Lung (tissue), 12 donors: ENCODE data around the gene STX16. TPM values are rescaled to one million over a fixed set of nuclear protein-coding genes. Genes with fewer than 3 reads are reported as not detected.

Experiments used
- ATAC-seq: fragments of 200-7000 bp; cut with Tn5 transposase; one replicate; pipeline ENCODE4 v1.9.1; 2020; ENCODE audit warnings: moderate number of reproducible peaks; ENCODE audit not compliant: insufficient read depth, low FRiP score
- DNase-seq, 3 donors: peaks; one replicate each; pipeline ENCODE4 v3.0.0-alpha.2; 2013 to 2017
- H3K27ac ChIP-seq, 2 donors: one replicate each; pipeline ENCODE4 v1.5.1; 2013; ENCODE audit warnings: mild to moderate bottlenecking in 2 of 2, moderate library complexity in 2 of 2, control low read depth in 1 of 2, inconsistent platforms in 1 of 2, low read depth in 1 of 2, low read length in 1 of 2
- H3K27me3 ChIP-seq, 3 donors: one replicate each; pipeline ENCODE4 v1.5.1; 2013; ENCODE audit warnings: low read length in 2 of 3; ENCODE audit not compliant: control insufficient read depth in 3 of 3, insufficient read depth in 3 of 3
- H3K36me3 ChIP-seq, 4 donors: one replicate each; pipeline ENCODE4 v1.5.1; 2013; ENCODE audit warnings: low read length in 4 of 4, mild to moderate bottlenecking in 1 of 4, moderate library complexity in 1 of 4; ENCODE audit not compliant: control insufficient read depth in 4 of 4, insufficient read depth in 4 of 4
- H3K4me1 ChIP-seq, 5 donors: one replicate each; pipeline ENCODE4 v1.5.1; 2013; ENCODE audit warnings: low read length in 5 of 5, mild to moderate bottlenecking in 2 of 5, moderate library complexity in 1 of 5; ENCODE audit not compliant: control insufficient read depth in 5 of 5, insufficient read depth in 5 of 5
- H3K4me3 ChIP-seq: one replicate; pipeline ENCODE4 v1.5.1; 2013; ENCODE audit warnings: mild to moderate bottlenecking, control low read depth, moderate library complexity
- H3K9ac ChIP-seq, 2 donors: one replicate each; pipeline ENCODE4 v1.5.1; 2013; ENCODE audit warnings: low read length in 2 of 2, control low read depth in 1 of 2; ENCODE audit not compliant: insufficient read depth in 1 of 2
- H3K9me3 ChIP-seq, 4 donors: one replicate each; pipeline ENCODE4 v1.5.1; 2013; ENCODE audit warnings: low read length in 3 of 4, mild to moderate bottlenecking in 1 of 4, moderate library complexity in 1 of 4; ENCODE audit not compliant: control insufficient read depth in 4 of 4, insufficient read depth in 3 of 4
- WGBS, 2 donors: extraction: QIAGEN DNeasy Blood & Tissue Kit; methylation state at CpG; one replicate each; pipeline ENCODE4 v1.1.7; 2013; 5-methylcytosine and 5-hydroxymethylcytosine counted together
- polyA plus RNA-seq, 2 donors: library from polyadenylated mRNA; stranded (reverse); fragments of 200-250 nt; gene quantifications; one replicate each; pipeline ENCODE4 v1.2.1, GENCODE V29; 2013
- total RNA-seq, 2 donors: library from RNA; depleted of rRNA in 1 of 2; stranded (reverse); fragments of >200 nt in 1 of 2; gene quantifications; one replicate each; pipeline ENCODE4 v1.2.1, GENCODE V29; 2014 to 2021
- TF ChIP-seq, protein P1 (sequence below): IDR thresholded peaks from 2 replicates; pipeline ENCODE4 v1.5.1; 2012; ENCODE audit warnings: mild to moderate bottlenecking; ENCODE audit errors: control extremely low read depth, extremely low read depth
- donor health status: control.
- donor health status: control.
- donor health status: Bipolar disorder and iron deficiency.
- donor health status: healthy.
- donor health status: DM: yes; HTN: yes; CAD: no.

The STX16 gene
- total and polyA plus RNA-seq, 4 donors = 37.1 to 85.2 (median 46.9) TPM

DNA sequence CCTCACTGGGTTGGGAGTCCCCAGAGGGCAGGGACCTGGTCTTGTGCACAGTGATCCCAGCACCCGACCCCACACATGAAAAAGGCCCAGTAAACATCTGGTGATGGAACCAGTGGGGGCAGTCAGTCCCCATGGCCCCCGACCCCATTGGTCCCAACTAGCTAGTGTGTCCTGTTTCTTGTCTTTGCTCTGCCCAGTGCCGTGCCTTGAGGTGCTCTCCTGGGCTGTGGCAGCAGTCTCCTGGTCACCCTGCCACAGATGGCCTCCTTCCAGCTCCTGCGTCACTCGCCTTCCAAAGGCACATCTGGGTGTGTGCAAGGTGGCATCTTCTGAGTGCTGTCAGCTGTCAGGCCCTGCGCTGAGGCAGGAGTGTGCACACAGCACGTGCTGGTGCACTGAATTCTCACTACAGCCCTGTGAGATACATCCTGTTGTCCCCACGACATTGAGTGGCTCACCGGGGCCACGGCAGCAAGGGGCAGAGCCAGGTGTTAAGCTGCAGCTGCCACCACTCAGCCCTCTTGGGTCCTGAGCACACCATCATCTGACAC is 45.4 kb downstream of the STX16 start:
- Histone ChIP-seq H3K27ac (no peak overlapping the region), H3K36me3 (peaks cover 2 to 43% (median 24%) of the 10 kb centered on the region in 4 donors), H3K27me3 (peaks cover 0 to 2% (median 0%) of the 10 kb centered on the region in 3 donors), H3K4me1 (peaks cover 0 to 27% (median 13%) of the 10 kb centered on the region in 5 donors), H3K9ac (no peak overlapping the region), H3K9me3 (peaks cover 0 to 4% (median 0%) of the 10 kb centered on the region in 4 donors), H3K4me3 (no peak overlapping the region)
- DNase-seq (peak in 1 of 3 donors; percentile 8), ATAC-seq (no peak)
- WGBS, 2 donors = 94% methylated on average over 10 of the region's 10 CpGs
- TF ChIP-seq, protein P1, sequence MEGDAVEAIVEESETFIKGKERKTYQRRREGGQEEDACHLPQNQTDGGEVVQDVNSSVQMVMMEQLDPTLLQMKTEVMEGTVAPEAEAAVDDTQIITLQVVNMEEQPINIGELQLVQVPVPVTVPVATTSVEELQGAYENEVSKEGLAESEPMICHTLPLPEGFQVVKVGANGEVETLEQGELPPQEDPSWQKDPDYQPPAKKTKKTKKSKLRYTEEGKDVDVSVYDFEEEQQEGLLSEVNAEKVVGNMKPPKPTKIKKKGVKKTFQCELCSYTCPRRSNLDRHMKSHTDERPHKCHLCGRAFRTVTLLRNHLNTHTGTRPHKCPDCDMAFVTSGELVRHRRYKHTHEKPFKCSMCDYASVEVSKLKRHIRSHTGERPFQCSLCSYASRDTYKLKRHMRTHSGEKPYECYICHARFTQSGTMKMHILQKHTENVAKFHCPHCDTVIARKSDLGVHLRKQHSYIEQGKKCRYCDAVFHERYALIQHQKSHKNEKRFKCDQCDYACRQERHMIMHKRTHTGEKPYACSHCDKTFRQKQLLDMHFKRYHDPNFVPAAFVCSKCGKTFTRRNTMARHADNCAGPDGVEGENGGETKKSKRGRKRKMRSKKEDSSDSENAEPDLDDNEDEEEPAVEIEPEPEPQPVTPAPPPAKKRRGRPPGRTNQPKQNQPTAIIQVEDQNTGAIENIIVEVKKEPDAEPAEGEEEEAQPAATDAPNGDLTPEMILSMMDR = no peak

DNA sequence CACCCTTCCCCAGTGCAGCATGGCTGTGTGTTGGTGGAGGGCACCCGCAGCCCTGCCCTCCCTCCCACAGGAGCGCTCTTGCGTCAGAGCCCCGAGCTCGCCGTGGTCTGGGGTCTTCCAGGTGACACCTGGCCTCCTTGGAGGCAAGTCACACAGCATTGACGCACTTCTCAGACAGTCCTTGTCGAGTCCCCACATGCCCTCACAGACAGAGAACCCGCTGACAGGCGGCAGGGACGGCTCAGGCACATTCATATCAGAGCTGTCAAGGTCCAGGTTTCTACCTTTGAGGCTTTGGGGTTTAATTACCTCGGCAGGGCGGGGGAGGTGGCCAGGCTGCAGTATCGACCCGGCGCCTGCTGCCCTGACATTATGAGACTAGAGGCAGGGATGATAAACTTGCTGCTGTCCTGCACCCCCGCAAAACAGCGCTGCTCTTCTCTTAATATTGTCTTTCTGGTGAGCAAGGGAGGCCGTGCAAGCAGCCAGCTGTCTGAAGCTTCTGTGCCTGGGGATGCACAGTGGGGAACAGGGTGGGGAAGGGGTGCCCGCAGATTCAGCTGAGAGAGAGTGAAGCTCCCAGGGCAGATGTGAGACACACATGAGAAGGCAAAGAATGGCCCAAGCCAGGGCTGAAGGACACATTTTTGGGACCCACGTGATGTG is 46.3 kb downstream of the STX16 start:
- 92 to 93% methylated on average over 21 of the region's 21 CpGs for WGBS, 2 donors

GRCh38 chr20:58697867-58698703 is 47.0 kb downstream of the STX16 start:
- WGBS, 2 donors = 95% methylated on average over 15 of the region's 15 CpGs

More for the DNA sequence above, 46.3 kb downstream of the STX16 start:
- Histone ChIP-seq H3K9me3 (peaks cover 0 to 4% (median 0%) of the 10 kb centered on the region in 4 donors), H3K27me3 (peaks cover 0 to 2% (median 0%) of the 10 kb centered on the region in 3 donors), H3K36me3 (peaks cover 2 to 51% (median 29%) of the 10 kb centered on the region in 4 donors), H3K27ac (no peak overlapping the region), H3K4me3 (no peak overlapping the region), H3K4me1 (peaks cover 0 to 21% (median 13%) of the 10 kb centered on the region in 5 donors), H3K9ac (no peak overlapping the region)
- DNase-seq (no peak), ATAC-seq (no peak)
- TF ChIP-seq, protein P1 = no peak

More at GRCh38 chr20:58697867-58698703, 47.0 kb downstream of the STX16 start:
- H3K4me1 ChIP-seq = peaks cover 0 to 20% (median 13%) of the 10 kb centered on the region in 5 donors
- TF ChIP-seq, protein P1 = no peak
- DNase-seq (peak in 1 of 3 donors; percentile 8), ATAC-seq (no peak)
- H3K27ac ChIP-seq = no peak overlapping the region
- H3K36me3 ChIP-seq = peaks cover 6 to 51% (median 36%) of the 10 kb centered on the region in 4 donors
- H3K9me3 ChIP-seq = peaks cover 0 to 4% (median 0%) of the 10 kb centered on the region in 4 donors
- H3K27me3 ChIP-seq = peaks cover 0 to 2% (median 0%) of the 10 kb centered on the region in 3 donors
- no peak overlapping the region for H3K4me3 ChIP-seq
- no peak overlapping the region for H3K9ac ChIP-seq
